HG02642 (cell line): ENCODE data around the gene TBC1D17.

ENCODE experiments used
- ATAC-seq: cut with Tn5 transposase; IDR thresholded peaks from one replicate; pipeline ENCODE4 v1.9.1; 2021; ENCODE audit warnings: mild to moderate bottlenecking; ENCODE audit not compliant: unreplicated experiment, poor library complexity

Gene TBC1D17

GRCh38 chr19:49931293-49932040 is 54.0 kb downstream of the TBC1D17 start:
- ATAC-seq: no peak

- ATAC-seq: no peak
Measured at GRCh38 chr19:49932041-49932451, 54.5 kb downstream of the TBC1D17 start.

GRCh38 chr19:49932731-49933131 is 55.2 kb downstream of the TBC1D17 start:
- ATAC-seq: no peak

- ATAC-seq: no peak
Measured at GRCh38 chr19:49933643-49934042, 56.1 kb downstream of the TBC1D17 start.

- ATAC-seq: no peak
Measured at GRCh38 chr19:49936549-49936948, 59.0 kb downstream of the TBC1D17 start.

- ATAC-seq: peak; percentile 50
Measured at GRCh38 chr19:49937750-49938381, 60.4 kb downstream of the TBC1D17 start.
